GM12892 (cell line): ENCODE data around the gene CUL9.

Source experiments
- DNase-seq: peaks from one replicate; pipeline ENCODE4 v3.0.0; 2011; ENCODE audit not compliant: insufficient read length
- FAIRE-seq: peaks from 2 replicates; lab custom pipeline; 2011; peaks lifted over from hg19 to GRCh38; lab: Jason Lieb, UNC
- POLR2A ChIP-seq: IDR thresholded peaks from 2 replicates; pipeline ENCODE4 v1.6.1; 2011; ENCODE audit warnings: low read depth, low read length, control low read depth
- POLR2AphosphoS5 ChIP-seq: IDR thresholded peaks from 2 replicates; pipeline ENCODE4 v1.6.1; 2011; ENCODE audit warnings: low read depth, low read length, control low read depth
- TAF1 ChIP-seq: IDR thresholded peaks from 2 replicates; pipeline ENCODE4 v1.6.1; 2011; ENCODE audit warnings: low read depth, mild to moderate bottlenecking, control low read depth, low read length, borderline replicate concordance

Gene CUL9

DNA sequence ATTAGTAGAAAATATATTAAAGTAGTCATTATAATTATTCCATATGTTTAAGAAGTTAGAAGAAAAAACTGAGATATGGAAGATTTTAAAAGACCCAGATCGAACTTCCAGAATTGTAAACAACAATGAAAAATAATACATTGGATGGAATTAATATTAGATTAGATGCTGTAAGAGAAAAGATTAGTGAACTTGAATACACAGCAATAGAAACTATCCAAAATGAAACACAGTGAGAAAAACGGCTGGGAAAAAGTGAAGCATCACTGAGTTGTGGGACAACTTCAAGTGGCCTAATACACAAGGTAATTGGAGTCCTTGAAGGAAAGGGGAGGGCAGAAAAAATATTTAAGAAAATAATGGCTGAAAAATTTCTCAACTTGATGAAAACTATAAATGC, 57.1 kb downstream of the CUL9 start:
- DNase-seq (no peak), FAIRE-seq (no peak)
- no peak for TF ChIP-seq POLR2A
- TF ChIP-seq TAF1, result no peak
- TF ChIP-seq POLR2AphosphoS5, result no peak

DNA sequence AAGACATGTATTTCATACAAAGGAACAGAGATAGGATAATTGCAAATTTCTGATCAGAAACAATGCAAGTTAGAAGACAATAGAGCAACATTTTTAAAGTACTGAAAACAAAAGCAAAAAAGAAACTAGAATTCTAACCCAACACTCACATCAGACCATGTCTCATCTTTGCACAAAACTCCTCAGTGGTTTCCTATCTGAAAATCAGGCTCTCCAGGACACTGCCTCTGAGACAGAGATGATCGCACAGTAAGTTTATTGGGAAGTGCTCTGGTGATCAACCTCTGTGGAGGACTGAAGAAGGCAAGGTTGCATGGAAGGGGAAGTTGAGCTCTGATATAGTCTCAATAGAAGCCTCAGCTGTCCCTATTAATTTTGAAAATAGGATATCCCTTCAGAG, 59.0 kb downstream of the CUL9 start:
- no peak for DNase-seq
- FAIRE-seq, result no peak
- no peak for TF ChIP-seq TAF1
- no peak for TF ChIP-seq POLR2A
- no peak for TF ChIP-seq POLR2AphosphoS5

DNA sequence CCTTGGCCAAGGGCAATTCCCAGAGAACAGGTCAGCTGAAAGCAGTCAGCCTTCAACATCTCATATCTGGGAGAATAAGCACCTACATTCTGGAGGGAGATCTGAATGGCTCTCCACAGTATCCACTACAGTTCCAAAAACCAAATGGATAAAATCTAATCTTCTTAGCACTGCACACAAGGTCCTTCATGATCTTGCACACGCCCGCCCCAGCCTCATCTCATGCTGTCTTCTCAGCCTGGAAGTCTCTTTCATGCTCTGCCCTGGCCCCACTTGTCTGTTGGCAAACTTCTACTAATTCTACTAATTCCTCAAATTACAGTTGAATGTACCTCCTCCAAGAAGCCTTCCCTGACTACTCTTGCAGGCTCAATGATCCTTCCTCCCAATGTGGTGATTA, 59.5 kb downstream of the CUL9 start:
- TF ChIP-seq TAF1, result no peak
- no peak for TF ChIP-seq POLR2A
- TF ChIP-seq POLR2AphosphoS5, result no peak
- FAIRE-seq, result no peak
- DNase-seq, result no peak

DNA sequence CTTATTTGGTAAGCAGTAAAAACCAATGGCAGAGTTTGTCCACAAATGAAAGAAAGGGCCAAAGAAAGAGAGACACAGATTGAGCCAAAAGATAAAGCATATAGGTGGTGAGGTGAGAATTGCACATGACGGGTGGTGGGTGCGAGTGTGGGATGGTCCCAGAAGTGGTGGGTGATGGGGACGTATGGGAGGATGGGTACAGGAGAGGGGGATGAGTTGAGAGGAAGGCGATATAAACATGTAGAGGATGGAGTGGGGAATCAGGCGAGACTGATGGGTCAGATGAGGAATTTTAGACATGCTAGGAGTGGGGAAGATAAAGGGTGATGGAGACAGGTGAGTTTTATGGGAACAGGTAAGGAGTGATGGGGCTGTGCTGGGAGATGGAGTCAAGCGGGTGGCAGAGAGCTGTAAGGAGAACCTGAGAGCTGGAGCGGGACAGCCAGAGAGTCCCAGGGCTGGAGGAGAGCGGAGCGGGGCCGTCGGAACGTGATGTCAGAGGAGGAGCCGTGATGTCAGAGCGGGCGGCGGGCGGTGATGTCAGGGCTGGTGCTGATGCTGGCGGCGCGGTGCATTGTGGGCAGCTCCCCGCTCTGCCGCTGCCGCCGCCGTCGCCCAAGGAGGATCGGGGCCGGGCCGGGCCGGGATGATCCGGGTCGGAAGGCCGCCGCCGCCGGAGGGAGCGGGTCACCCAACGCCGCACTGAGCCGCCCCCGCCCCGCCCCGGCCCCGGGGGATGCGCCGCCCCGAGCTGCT, 61.1 kb downstream of the CUL9 start, which contains the start of gene TTBK1:
TTBK1 (plus strand) TSS at position 574 of the 756 bp plus-strand sequence. CDS start 3,180 bp downstream, outside the sequence.
- no peak for FAIRE-seq
- DNase-seq, result no peak

DNA sequence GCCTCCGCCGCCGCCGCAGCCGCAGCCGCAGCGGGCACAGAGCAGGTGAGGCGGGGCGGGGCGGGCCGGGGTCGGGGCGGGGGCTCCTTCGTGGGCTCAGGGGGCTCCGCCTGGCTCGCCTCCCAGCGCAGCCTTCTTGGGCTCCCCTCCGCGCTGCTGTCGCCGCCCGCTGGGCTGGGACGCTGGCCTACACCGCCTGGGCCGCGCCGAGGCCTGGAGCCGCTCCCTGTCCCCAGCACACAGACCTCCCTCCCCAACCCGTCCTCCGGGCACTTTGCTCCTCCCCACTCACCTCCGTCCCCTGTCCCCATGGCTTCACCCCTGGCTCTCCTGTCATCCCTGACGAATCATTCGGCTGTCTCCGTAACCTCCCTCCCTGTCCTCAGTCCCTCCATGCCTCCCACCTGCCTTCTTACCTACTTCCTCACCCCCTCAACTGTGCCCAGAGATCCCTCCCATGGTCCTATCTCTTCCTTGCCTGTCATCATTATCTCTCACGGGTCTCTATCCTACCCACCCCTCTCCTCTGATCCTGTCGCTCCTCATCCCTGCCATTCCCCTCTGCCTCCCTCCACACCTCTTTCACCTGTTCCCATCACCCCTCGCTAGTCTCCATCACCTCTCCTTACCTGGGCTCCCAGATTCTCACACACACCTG, 61.8 kb downstream of the CUL9 start:
- DNase-seq (peak; percentile 17), FAIRE-seq (no peak)
- TF ChIP-seq POLR2AphosphoS5 (no peak), POLR2A (no peak), TAF1 (no peak)

More for the DNA sequence above, 61.1 kb downstream of the CUL9 start, which contains the start of gene TTBK1:
- TF ChIP-seq POLR2AphosphoS5 (no peak), POLR2A (no peak), TAF1 (no peak)

DNA sequence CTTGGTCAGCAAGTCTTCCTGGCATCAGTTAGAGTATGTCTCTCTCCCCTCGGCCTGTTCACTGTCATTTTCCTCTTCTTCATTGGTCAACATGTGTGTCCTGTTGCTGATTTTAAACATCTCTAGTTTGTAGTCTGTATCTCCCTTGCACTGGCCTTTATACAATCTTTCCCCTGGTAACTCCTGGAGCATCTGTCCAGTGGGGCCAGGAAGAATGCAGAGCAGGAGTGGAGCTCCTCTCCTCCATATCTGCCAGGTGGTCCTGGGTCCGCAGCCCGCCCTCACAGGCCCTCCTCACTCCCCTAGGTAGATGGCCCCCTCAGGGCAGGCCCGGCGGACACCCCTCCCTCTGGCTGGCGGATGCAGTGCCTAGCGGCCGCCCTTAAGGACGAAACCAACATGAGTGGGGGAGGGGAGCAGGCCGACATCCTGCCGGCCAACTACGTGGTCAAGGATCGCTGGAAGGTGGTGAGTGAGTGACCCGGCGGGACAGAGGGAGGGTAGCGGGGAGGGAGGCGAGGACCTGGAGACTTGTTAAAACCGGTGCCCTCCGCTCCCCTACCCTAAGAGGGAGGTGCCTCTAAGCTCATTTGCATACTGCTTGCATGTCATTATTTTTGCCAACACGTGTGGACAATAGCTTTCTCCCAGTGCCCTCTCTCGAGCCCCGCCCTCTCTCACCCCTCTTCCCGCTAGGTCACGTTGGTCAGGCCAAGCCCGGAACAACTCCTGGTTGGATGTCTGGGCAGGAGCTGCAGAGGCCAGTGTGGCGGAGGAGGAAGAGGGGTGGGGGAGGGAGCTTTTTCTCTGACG, 64.5 kb downstream of the CUL9 start:
- no peak for FAIRE-seq
- no peak for DNase-seq

DNA sequence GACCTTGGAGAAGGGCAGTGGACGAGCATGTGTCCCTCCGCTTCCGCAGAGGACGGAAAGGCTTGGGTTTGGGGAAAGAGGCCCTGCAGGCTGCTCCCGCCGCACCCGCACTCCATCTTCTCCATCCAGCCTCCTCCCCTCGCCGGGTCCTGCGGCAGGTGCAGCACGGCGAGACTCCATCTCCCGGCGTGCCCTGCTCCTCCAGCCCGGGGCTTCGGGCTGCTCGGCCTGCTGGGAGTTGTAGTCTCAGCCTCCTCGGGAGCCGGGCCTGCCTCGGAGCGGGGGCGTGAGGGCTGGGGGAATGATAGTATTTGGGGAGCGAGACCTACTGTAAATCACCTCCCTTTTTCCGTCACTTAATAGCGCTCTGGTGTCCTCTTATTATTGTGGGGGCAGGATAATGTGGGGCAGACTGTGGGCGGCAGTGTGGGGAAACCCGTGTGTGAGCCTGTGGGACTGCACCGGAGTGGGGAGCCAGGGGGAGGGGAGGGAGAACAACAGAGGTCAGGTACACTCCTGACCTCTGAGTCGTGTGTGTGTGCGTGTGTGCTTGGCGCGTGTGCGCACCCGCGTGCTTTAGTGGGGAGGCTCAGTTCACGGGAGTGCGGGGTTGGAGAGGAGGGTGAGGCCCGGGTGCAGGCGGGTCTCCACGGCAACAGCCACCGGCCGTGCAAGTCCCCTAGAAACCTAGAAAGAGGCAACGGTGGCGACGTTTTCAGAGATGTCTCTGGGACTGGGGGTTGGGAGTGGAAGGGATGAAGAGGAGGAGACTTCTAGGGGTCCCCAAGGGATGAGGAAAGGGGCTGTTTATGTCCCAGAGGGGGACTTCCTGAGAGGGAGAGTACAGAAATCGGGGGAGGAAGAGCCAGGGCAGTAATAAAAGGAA, 65.4 kb downstream of the CUL9 start:
- DNase-seq, result peak; percentile 99
- 0 out of 2 replicates have a peak, but pooled peaks have one; percentile 12 for TF ChIP-seq TAF1
- TF ChIP-seq POLR2A, result no peak; the same call in 1 of the 2 replicates
- no peak for TF ChIP-seq POLR2AphosphoS5
- peak; percentile 92 for FAIRE-seq

More for the DNA sequence above, 64.5 kb downstream of the CUL9 start:
- TF ChIP-seq POLR2A (no peak), TAF1 (no peak), POLR2AphosphoS5 (no peak)

DNA sequence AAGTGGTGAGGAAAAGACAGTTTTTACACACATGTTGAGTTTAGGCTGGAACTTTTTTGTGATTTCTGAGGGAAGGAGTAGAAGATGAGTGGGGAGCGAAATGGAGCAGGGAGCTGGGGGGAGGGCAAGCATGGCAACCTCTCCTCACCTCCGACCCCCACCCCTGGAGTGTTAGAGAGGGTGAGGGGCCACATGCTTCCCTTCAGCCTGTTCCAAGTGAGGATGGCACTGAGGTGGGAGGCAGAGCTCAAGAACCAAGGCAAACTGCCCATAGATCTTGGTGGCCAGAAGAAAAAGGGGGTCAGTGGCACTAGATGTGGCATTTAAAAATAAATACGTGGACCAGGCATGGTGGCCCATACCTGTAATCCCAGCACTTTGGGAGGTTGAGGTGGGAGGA, 66.1 kb downstream of the CUL9 start:
- FAIRE-seq (no peak), DNase-seq (no peak)
- TF ChIP-seq POLR2A (no peak), TAF1 (no peak), POLR2AphosphoS5 (no peak)

DNA sequence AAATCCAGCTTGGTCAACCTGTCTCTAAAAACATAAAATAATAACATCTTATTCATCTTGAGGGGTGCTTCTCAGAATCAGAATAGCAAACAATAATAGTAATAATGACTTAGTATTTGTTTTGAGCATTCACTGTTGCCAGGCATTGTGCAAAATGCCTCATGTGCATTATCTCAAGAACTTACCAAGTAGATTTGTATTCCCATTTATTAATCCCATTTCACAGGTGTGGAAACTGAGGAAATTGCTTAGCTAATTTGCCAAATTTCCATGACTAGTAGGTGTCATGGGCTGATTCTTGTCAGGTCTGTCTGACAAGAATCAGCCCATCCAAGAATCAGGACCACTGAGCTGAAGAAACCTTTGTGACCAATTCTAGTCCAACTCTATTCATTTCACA, 66.8 kb downstream of the CUL9 start:
- TF ChIP-seq TAF1 (no peak), POLR2A (no peak)
- DNase-seq (no peak), FAIRE-seq (no peak)

DNA sequence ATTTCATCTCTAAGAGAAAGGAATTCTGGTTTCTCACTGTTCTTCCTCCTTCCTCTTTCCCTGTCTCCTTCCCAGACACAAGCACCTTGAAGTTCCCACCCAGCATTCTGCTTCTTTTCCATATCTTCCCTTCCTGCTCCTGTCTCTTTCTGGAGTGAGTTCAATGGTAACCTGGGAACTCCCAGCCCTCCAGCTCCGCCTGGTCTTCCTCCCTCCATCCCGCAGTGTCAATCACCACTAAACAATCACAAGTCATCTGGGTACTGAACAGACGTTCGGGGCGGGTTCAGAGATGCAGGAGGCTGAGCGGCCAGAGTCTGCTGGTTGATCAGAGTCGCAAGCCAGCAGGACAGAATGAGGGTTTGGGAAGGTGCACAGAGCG, 69.0 kb downstream of the CUL9 start:
- DNase-seq (no peak), FAIRE-seq (peak; percentile 74)
- TF ChIP-seq TAF1 (no peak), POLR2A (no peak), POLR2AphosphoS5 (no peak)
